Activated gamma-delta T cell treated with anti-CD3 and anti-CD28 coated beads, Interleukin-2, amount 50 U/mL, for 16 hours (primary cell): ENCODE results near the gene MTURN.

Experiments
- DNase-seq: peaks from one replicate; pipeline ENCODE4 v3.0.0-alpha.2; 2020; ENCODE audit warnings: low read depth

Gene MTURN

GRCh38 chr7:30136117-30136731, 1.4 kb downstream of the MTURN start:
- no peak for DNase-seq

GRCh38 chr7:30136743-30137485, 2.1 kb downstream of the MTURN start:
- DNase-seq, result no peak

- no peak for DNase-seq
Measured at GRCh38 chr7:30139836-30140384, 5.1 kb downstream of the MTURN start.

GRCh38 chr7:30140456-30140855, 5.7 kb downstream of the MTURN start:
- DNase-seq, result no peak

GRCh38 chr7:30142710-30143109, 7.9 kb downstream of the MTURN start:
- DNase-seq, result no peak

- no peak for DNase-seq
Measured at GRCh38 chr7:30143748-30144251, 9.0 kb downstream of the MTURN start.

- DNase-seq, result no peak
Measured at GRCh38 chr7:30144657-30145306, 10.0 kb downstream of the MTURN start.

GRCh38 chr7:30145426-30145970, 10.7 kb downstream of the MTURN start:
- no peak for DNase-seq

GRCh38 chr7:30146127-30146612, 11.4 kb downstream of the MTURN start:
- DNase-seq, result peak; percentile 28

- no peak for DNase-seq
Measured at GRCh38 chr7:30147223-30147622, 12.4 kb downstream of the MTURN start.

- DNase-seq, result no peak
Measured at GRCh38 chr7:30147785-30148184, 13.0 kb downstream of the MTURN start.

- DNase-seq, result no peak
Measured at GRCh38 chr7:30148426-30148825, 13.6 kb downstream of the MTURN start.

GRCh38 chr7:30148951-30149459, 14.2 kb downstream of the MTURN start:
- no peak for DNase-seq

GRCh38 chr7:30149640-30150272, 15.0 kb downstream of the MTURN start:
- DNase-seq, result no peak

- DNase-seq, result no peak
Measured at GRCh38 chr7:30150711-30151110, 15.9 kb downstream of the MTURN start.

- DNase-seq, result no peak
Measured at GRCh38 chr7:30154111-30154587, 19.4 kb downstream of the MTURN start.

GRCh38 chr7:30155481-30155880, 20.7 kb downstream of the MTURN start:
- no peak for DNase-seq

GRCh38 chr7:30157204-30157603, 22.4 kb downstream of the MTURN start:
- DNase-seq, result no peak

GRCh38 chr7:30159163-30159562, 24.4 kb downstream of the MTURN start:
- DNase-seq, result no peak

GRCh38 chr7:30159698-30160143, 24.9 kb downstream of the MTURN start:
- DNase-seq, result no peak

GRCh38 chr7:30160329-30160728, 25.5 kb downstream of the MTURN start:
- no peak for DNase-seq
